GM12801 (cell line): Measurements from ENCODE around the gene CWC27.

ENCODE experiments used
- CTCF ChIP-seq: IDR thresholded peaks from one replicate; pipeline ENCODE4 v1.5.1; 2011; ENCODE audit warnings: control low read depth; ENCODE audit not compliant: insufficient read length; ENCODE audit errors: extremely low read depth

The CWC27 gene

GRCh38 chr5:64865662-64866061 lies 96.9 kb downstream of the CWC27 start:
- no peak for TF ChIP-seq CTCF

- TF ChIP-seq CTCF = no peak
These were observed 100.7 kb downstream of the CWC27 start for GRCh38 chr5:64869419-64869818.

GRCh38 chr5:64872044-64872443 lies 103.3 kb downstream of the CWC27 start:
- no peak for TF ChIP-seq CTCF

- TF ChIP-seq CTCF = no peak
These were observed 104.7 kb downstream of the CWC27 start for GRCh38 chr5:64873441-64873840.

- no peak for TF ChIP-seq CTCF
These were observed 106.0 kb downstream of the CWC27 start for GRCh38 chr5:64874753-64875152.

- TF ChIP-seq CTCF = no peak
These were observed 107.5 kb downstream of the CWC27 start for GRCh38 chr5:64876203-64876602.

- TF ChIP-seq CTCF = no peak
These were observed 112.1 kb downstream of the CWC27 start for GRCh38 chr5:64880821-64881220.

GRCh38 chr5:64883912-64884311 lies 115.2 kb downstream of the CWC27 start:
- no peak for TF ChIP-seq CTCF
